ENCODE measurements around the gene MAML3. TPM values are rescaled to one million over a fixed set of nuclear protein-coding genes. Genes with fewer than 3 reads are reported as not detected.

The MAML3 gene
- polyA plus RNA-seq, 1 donor (not counting 4 experiments of a cell fraction or from before 2014, with no cell fraction given), result 0.68 TPM

- FAIRE-seq, result no peak
- H3K9me1 ChIP-seq (ENCODE audit: control insufficient read depth, extremely low read depth, insufficient read depth, low read length), result peaks cover 3% of the 10 kb centered on the region
- H3K9ac ChIP-seq (ENCODE audit: control insufficient read depth, extremely low read depth, insufficient read depth, low read length), result no peak overlapping the region
- TF ChIP-seq EZH2 (IDR thresholded peaks at IDR 0.05; ENCODE audit: low read length) (no peak), CTCF (optimal IDR thresholded peaks at IDR 0.05 in 1 of 3, IDR thresholded peaks at IDR 0.05 in 1 of 3, conservative IDR thresholded peaks at IDR 0.05 in 1 of 3; ENCODE audit: extremely low read depth in 1 of 3, insufficient read depth in 2 of 3, low read length in 3 of 3) (no peak)
- H3K4me2 ChIP-seq (ENCODE audit: control insufficient read depth, extremely low read depth, insufficient read depth, low read depth, low read length), result no peak overlapping the region
- H3K79me2 ChIP-seq (ENCODE audit: control insufficient read depth, insufficient read depth, low read length), result no peaks in the 10 kb centered on the region
- peaks cover 0 to 5% of the 10 kb centered on the region in 2 experiments for H3K36me3 ChIP-seq (ENCODE audit: control insufficient read depth in 2 of 2, extremely low read depth in 1 of 2, insufficient read depth in 2 of 2, low read length in 2 of 2)
- no peaks in the 10 kb centered on the region for H4K20me1 ChIP-seq (ENCODE audit: control insufficient read depth, extremely low read depth, insufficient read depth, low read length)
- H3K27ac ChIP-seq (ENCODE audit: control insufficient read depth, insufficient read depth, low read length), result no peak overlapping the region
- peaks cover 17% of the 10 kb centered on the region for H3K4me1 ChIP-seq (ENCODE audit: control insufficient read depth, extremely low read depth, insufficient read depth, low read length)
- dilution Hi-C loops (cut with MboI; ENCODE audit: extremely low pct_ligation_motif_present, low sequenced_read_pairs), result no loop called here
- H2AFZ ChIP-seq (ENCODE audit: control insufficient read depth, low read length), result no peak overlapping the region
- no peak for DNase-seq (ENCODE audit: low read depth, low spot score)
- no peaks in the 10 kb centered on the region for H3K27me3 ChIP-seq (ENCODE audit: control insufficient read depth, extremely low read depth, insufficient read depth, low read length)
- H3K9me3 ChIP-seq (ENCODE audit: control insufficient read depth, low read depth, low read length), result no peaks in the 10 kb centered on the region
- H3K4me3 ChIP-seq (ENCODE audit: control insufficient read depth in 2 of 3, extremely low read depth in 1 of 3, insufficient read depth in 2 of 3, low read depth in 1 of 3, low read length in 3 of 3), result no peak overlapping the region
Measured at GRCh38 chr4:139686988-139687387, 467.0 kb downstream of the MAML3 start.

DNA sequence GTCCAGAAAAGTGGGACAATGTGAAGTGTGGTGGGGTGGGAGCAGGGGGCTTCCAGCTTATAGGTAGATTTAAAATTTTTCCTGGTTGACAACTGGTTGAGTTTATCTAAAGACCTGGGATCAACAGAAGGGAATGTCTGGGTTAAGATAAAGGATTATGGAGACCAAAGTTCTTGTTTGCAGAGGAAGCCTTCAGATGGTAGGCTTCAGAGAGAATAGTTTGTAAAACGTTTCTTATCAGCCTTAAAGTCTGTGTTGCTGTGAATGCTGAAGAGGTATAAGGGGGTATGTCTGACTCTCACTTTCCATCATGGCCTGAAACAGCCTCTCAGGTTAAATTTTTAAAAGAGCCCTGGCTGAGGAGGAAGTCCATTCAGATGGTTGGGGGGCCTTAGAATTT lies 467.9 kb downstream of the MAML3 start:
- Histone ChIP-seq H3K9me1 (ENCODE audit: control insufficient read depth, extremely low read depth, insufficient read depth, low read length) (peaks cover 3% of the 10 kb centered on the region), H2AFZ (ENCODE audit: control insufficient read depth, low read length) (no peak overlapping the region), H3K4me2 (ENCODE audit: control insufficient read depth, extremely low read depth, insufficient read depth, low read depth, low read length) (no peak overlapping the region), H3K79me2 (ENCODE audit: control insufficient read depth, insufficient read depth, low read length) (no peaks in the 10 kb centered on the region), H3K4me1 (ENCODE audit: control insufficient read depth, extremely low read depth, insufficient read depth, low read length) (peaks cover 17% of the 10 kb centered on the region), H3K36me3 (ENCODE audit: control insufficient read depth in 2 of 2, extremely low read depth in 1 of 2, insufficient read depth in 2 of 2, low read length in 2 of 2) (peaks cover 0 to 5% of the 10 kb centered on the region in 2 experiments), H4K20me1 (ENCODE audit: control insufficient read depth, extremely low read depth, insufficient read depth, low read length) (no peaks in the 10 kb centered on the region), H3K9me3 (ENCODE audit: control insufficient read depth, low read depth, low read length) (no peaks in the 10 kb centered on the region), H3K27me3 (ENCODE audit: control insufficient read depth, extremely low read depth, insufficient read depth, low read length) (no peaks in the 10 kb centered on the region), H3K4me3 (ENCODE audit: control insufficient read depth in 2 of 3, extremely low read depth in 1 of 3, insufficient read depth in 2 of 3, low read depth in 1 of 3, low read length in 3 of 3) (no peak overlapping the region), H3K9ac (ENCODE audit: control insufficient read depth, extremely low read depth, insufficient read depth, low read length) (no peak overlapping the region), H3K27ac (ENCODE audit: control insufficient read depth, insufficient read depth, low read length) (no peak overlapping the region)
- DNase-seq (ENCODE audit: low read depth, low spot score) (no peak), FAIRE-seq (no peak)
- no peak for TF ChIP-seq CTCF (optimal IDR thresholded peaks at IDR 0.05 in 1 of 3, IDR thresholded peaks at IDR 0.05 in 1 of 3, conservative IDR thresholded peaks at IDR 0.05 in 1 of 3; ENCODE audit: extremely low read depth in 1 of 3, insufficient read depth in 2 of 3, low read length in 3 of 3)
- TF ChIP-seq EZH2 (IDR thresholded peaks at IDR 0.05; ENCODE audit: low read length), result no peak
- dilution Hi-C loops (cut with MboI; ENCODE audit: extremely low pct_ligation_motif_present, low sequenced_read_pairs), result no loop called here
